T follicular helper cell (primary cell): Measurements from ENCODE around the gene ZC4H2.
"Not testable (repeated sequence)": the region's sequence is repeated elsewhere in the genome, so short reads cannot be mapped to it uniquely, and the experiment has no call there.

ENCODE experiments used
- DNase-seq: peaks from one replicate; pipeline ENCODE4 v3.0.0-alpha.2; 2020; ENCODE audit warnings: low read depth
- total RNA-seq, 2 experiments: gene quantifications; one replicate each; lab custom pipeline; 2026; lab: John Stamatoyannopoulos, UW

The ZC4H2 gene
- 5.8 to 7.1 reads per million in 2 experiments for total RNA-seq

- peak; percentile 44 for DNase-seq
These were observed at the start of gene ZC4H2 for GRCh38 chrX:64975989-64976672. TSS of gene ZC4H2 (minus strand) at chrX:64976450. CDS start at chrX:64976377, 73 bp downstream.

- no peak for DNase-seq
These were observed 41.2 kb upstream of the ZC4H2 start for GRCh38 chrX:65017451-65017850.

GRCh38 chrX:65014230-65014629 is 38.0 kb upstream of the ZC4H2 start:
- no peak for DNase-seq

- DNase-seq, result no peak
These were observed 33.2 kb upstream of the ZC4H2 start for GRCh38 chrX:65009459-65009858.

GRCh38 chrX:65002208-65002607 is 26.0 kb upstream of the ZC4H2 start:
- DNase-seq, result not testable (repeated sequence)

GRCh38 chrX:64996805-64997204 is 20.6 kb upstream of the ZC4H2 start:
- DNase-seq, result no peak

GRCh38 chrX:64994131-64994798 is 18.0 kb upstream of the ZC4H2 start:
- no peak for DNase-seq

GRCh38 chrX:64977830-64978229 is 1.6 kb upstream of the ZC4H2 start:
- no peak for DNase-seq

- no peak for DNase-seq
These were observed 801 bp upstream of the ZC4H2 start for GRCh38 chrX:64977051-64977450.

GRCh38 chrX:64976673-64977040 is 407 bp upstream of the ZC4H2 start:
- DNase-seq, result no peak

GRCh38 chrX:64975491-64975890 is 759 bp downstream of the ZC4H2 start:
- DNase-seq, result no peak

- no peak for DNase-seq
These were observed 50.8 kb downstream of the ZC4H2 start for GRCh38 chrX:64925480-64925879.

- no peak for DNase-seq
These were observed 68.1 kb downstream of the ZC4H2 start for GRCh38 chrX:64908121-64908520.

GRCh38 chrX:64894454-64895038 is 81.7 kb downstream of the ZC4H2 start:
- peak; percentile 1 for DNase-seq

GRCh38 chrX:64885850-64886249 is 90.4 kb downstream of the ZC4H2 start:
- DNase-seq, result no peak

- DNase-seq, result not testable (repeated sequence)
These were observed 97.5 kb downstream of the ZC4H2 start for GRCh38 chrX:64878709-64879108.

GRCh38 chrX:64867217-64867616 is 109.0 kb downstream of the ZC4H2 start:
- DNase-seq, result no peak
